Upper lobe of right lung (tissue), 1 donor: Measurements from ENCODE around the gene NDRG4. TPM values are rescaled to one million over a fixed set of nuclear protein-coding genes. Genes with fewer than 3 reads are reported as not detected.

ENCODE experiments used
- ATAC-seq: fragments of 200-7000 bp; cut with Tn5 transposase; one replicate; pipeline ENCODE4 v1.9.1; 2020; ENCODE audit warnings: mild to moderate bottlenecking, moderate library complexity
- DNase-seq: peaks from one replicate; pipeline ENCODE4 v3.0.0-alpha.2; 2020
- H3K27ac ChIP-seq: fragments of 200-600 bp; one replicate; pipeline ENCODE4 v1.8.0; 2022
- H3K27me3 ChIP-seq: fragments of 200-600 bp; one replicate; pipeline ENCODE4 v1.8.0; 2022; ENCODE audit warnings: mild to moderate bottlenecking
- H3K36me3 ChIP-seq: fragments of 200-600 bp; one replicate; pipeline ENCODE4 v1.8.0; 2022
- H3K4me1 ChIP-seq: fragments of 200-600 bp; one replicate; pipeline ENCODE4 v1.8.0; 2022
- H3K4me3 ChIP-seq: fragments of 200-600 bp; one replicate; pipeline ENCODE4 v1.8.0; 2022; ENCODE audit warnings: mild to moderate bottlenecking
- H3K9me3 ChIP-seq: fragments of 200-600 bp; one replicate; pipeline ENCODE4 v1.8.0; 2022
- CTCF ChIP-seq: fragments of 200-600 bp; IDR thresholded peaks from one replicate; pipeline ENCODE4 v1.8.0; 2022; ENCODE audit warnings: antibody characterized with exemption
- intact Hi-C: fragments of 100-400 bp; cut with DNase I; formaldehyde crosslinking; loops from one replicate; pipeline ENCODE4 v1.11.0; 2022
- total RNA-seq: library from RNA; stranded (reverse); fragmentation: NEBNext Ultra II Directional; extraction: Animal tissue kit (Norgen Biotek cat#: 25700); gene quantifications from one replicate; pipeline ENCODE4 v1.2.1, GENCODE V29; 2021
- donor health status: DM: no; HTN: yes; CAD: no; lungs with severe emphysema.

Gene NDRG4
- total RNA-seq, 1 donor from 2014 or later = 48.1 TPM

DNA sequence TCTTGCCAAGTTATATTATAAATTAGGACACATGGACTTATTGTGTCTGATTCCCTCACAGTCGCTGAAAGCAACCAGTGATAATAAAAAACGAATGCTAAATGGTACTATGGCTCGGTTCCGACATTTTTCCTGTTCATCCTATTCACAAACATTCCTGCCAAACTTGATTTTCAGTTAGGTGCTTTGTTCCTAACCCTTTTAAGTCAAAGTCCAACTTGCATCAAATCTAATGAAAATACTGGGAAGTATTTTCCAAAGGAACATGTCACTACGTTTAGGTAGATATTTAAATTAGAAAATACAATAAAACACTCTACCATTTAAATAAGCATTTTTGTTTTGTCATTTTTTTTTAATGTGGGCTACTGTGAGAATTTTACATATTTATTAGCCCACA, 36.3 kb downstream of the NDRG4 start:
- intact Hi-C loops = no loop called here
- no peak for TF ChIP-seq CTCF
- no peak for ATAC-seq
- peaks cover 99% of the 10 kb centered on the region for H3K36me3 ChIP-seq
- H3K9me3 ChIP-seq = no peaks in the 10 kb centered on the region
- no peak overlapping the region for H3K4me3 ChIP-seq
- no peaks in the 10 kb centered on the region for H3K27me3 ChIP-seq
- H3K4me1 ChIP-seq = no peaks in the 10 kb centered on the region
- no peak overlapping the region for H3K27ac ChIP-seq
- DNase-seq = no peak

DNA sequence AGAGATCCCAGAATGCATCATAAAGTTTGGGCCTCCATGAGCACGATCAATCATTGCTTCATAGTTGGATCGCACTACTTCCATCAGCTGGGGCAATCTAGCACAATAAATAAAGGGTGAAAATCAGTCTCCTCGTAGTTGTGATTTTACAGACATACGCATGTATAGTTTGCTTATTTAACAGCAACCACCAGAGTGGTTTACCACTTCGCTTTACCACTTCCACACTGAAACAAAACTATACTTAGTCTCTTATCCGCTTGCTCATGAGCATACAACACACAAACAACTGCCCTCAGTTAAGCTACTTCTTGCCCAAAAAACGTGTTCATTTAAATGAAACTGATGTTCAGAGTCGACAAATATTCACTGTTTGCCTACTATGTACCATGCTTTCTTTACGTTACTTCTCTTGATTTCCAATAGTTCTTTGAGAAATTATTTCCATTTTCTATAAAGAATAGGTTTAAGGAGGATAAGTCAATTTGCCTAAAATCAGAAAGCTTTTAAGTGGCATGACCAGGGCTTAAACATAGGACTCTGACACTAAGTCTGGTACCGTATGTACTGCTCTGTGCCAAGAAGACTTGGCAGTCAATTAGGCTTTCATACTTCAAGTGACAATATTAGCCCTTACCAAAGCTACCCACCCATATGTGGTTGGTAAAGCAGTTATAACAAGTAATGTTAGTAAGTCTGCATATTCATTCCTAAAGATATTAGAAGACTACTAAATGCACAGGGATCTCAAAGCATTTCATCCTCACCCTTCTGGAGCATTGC, 37.4 kb downstream of the NDRG4 start:
- no peak for TF ChIP-seq CTCF
- ATAC-seq (no peak), DNase-seq (no peak)
- peaks cover 99% of the 10 kb centered on the region for H3K36me3 ChIP-seq
- no peaks in the 10 kb centered on the region for H3K27me3 ChIP-seq
- no peak overlapping the region for H3K27ac ChIP-seq
- intact Hi-C loops = no loop called here
- H3K9me3 ChIP-seq = no peaks in the 10 kb centered on the region
- no peaks in the 10 kb centered on the region for H3K4me1 ChIP-seq
- H3K4me3 ChIP-seq = no peak overlapping the region

GRCh38 chr16:58541711-58542110, 41.8 kb downstream of the NDRG4 start:
- ATAC-seq = no peak
- Histone ChIP-seq H3K27me3 (no peaks in the 10 kb centered on the region), H3K36me3 (peaks cover 99% of the 10 kb centered on the region), H3K27ac (no peak overlapping the region), H3K9me3 (no peaks in the 10 kb centered on the region), H3K4me3 (no peak overlapping the region), H3K4me1 (no peaks in the 10 kb centered on the region)
- no peak for TF ChIP-seq CTCF
- intact Hi-C loops = no loop called here
- no peak for DNase-seq

DNA sequence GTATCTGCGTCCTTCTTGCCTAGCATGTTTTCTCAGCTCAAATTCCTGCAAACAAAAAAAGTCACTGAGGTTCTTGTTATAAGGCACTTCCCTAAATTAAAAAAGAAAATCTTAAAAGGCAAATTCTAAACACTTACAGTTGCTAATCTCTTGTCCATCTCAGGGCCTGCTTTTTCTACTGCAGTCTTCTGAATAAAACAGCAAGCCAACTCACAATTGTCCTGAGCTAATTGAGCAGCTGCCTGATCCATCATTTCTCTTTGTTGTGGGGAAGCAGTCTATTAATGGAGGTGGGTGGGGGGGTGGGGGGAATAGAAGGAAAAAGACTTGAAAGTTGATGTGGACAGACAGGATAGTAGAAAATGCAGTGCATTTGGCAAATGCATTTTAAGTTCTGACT, 42.3 kb downstream of the NDRG4 start:
- no peak for TF ChIP-seq CTCF
- intact Hi-C loops = no loop called here
- no peak overlapping the region for H3K27ac ChIP-seq
- H3K4me1 ChIP-seq = no peaks in the 10 kb centered on the region
- peaks cover 99% of the 10 kb centered on the region for H3K36me3 ChIP-seq
- ATAC-seq (no peak), DNase-seq (no peak)
- H3K9me3 ChIP-seq = no peaks in the 10 kb centered on the region
- no peaks in the 10 kb centered on the region for H3K27me3 ChIP-seq
- no peak overlapping the region for H3K4me3 ChIP-seq

DNA sequence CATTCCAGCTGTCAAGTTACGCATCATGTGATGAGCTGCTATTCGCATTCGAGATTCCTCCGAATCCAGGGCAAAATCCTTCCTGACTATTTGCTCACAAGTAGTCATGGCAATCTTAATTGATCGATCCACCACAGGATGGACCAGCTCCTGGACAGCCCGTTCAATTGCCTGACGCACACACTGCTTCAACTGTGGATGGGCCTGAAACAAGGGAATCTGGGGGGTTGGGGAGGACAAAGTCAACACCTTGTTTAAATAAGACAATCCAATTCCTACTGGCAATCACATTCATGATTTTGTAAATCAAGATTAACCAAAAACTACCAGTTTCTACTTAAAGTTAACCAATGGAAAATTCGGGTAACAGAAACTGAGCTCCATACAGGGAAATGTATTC, 43.7 kb downstream of the NDRG4 start:
- H3K9me3 ChIP-seq = no peaks in the 10 kb centered on the region
- no peak for ATAC-seq
- peaks cover 99% of the 10 kb centered on the region for H3K36me3 ChIP-seq
- DNase-seq = no peak
- H3K27ac ChIP-seq = no peak overlapping the region
- intact Hi-C loops = no loop called here
- no peaks in the 10 kb centered on the region for H3K27me3 ChIP-seq
- H3K4me3 ChIP-seq = no peak overlapping the region
- no peak for TF ChIP-seq CTCF
- H3K4me1 ChIP-seq = no peaks in the 10 kb centered on the region

DNA sequence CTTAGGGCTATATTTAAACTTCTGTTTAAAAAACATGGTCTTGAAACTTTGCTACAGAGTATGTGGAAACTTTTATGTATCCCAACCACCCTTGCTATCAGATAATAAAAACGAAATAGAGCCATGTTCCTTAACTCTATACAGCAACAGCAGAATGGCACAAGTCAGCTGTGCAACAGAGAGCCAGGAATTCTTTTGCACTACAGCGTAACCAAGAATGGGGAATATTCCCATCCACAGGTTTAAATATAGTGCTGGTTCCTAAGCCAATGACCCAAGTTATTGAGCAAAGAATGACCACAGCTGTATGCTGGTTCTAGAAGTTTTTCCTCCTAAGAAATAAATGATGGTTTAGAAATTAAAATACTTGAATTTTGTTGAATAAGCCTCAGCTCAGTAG, 48.4 kb downstream of the NDRG4 start:
- no peak overlapping the region for H3K4me3 ChIP-seq
- H3K4me1 ChIP-seq = no peaks in the 10 kb centered on the region
- H3K27me3 ChIP-seq = no peaks in the 10 kb centered on the region
- TF ChIP-seq CTCF = no peak
- DNase-seq = no peak
- H3K27ac ChIP-seq = no peak overlapping the region
- ATAC-seq = no peak
- intact Hi-C loops = no loop called here
- H3K36me3 ChIP-seq = peaks cover 100% of the 10 kb centered on the region
- H3K9me3 ChIP-seq = no peaks in the 10 kb centered on the region
